LNCAP (cell line): Measurements from ENCODE around the gene GABBR2.

Experiments used
- TF ChIP-seq, protein P1 (sequence below): fragments of 450-650 bp; IDR thresholded peaks from 2 replicates; pipeline ENCODE4 v1.5.1; 2017; ENCODE audit warnings: mild to moderate bottlenecking

Gene GABBR2

DNA sequence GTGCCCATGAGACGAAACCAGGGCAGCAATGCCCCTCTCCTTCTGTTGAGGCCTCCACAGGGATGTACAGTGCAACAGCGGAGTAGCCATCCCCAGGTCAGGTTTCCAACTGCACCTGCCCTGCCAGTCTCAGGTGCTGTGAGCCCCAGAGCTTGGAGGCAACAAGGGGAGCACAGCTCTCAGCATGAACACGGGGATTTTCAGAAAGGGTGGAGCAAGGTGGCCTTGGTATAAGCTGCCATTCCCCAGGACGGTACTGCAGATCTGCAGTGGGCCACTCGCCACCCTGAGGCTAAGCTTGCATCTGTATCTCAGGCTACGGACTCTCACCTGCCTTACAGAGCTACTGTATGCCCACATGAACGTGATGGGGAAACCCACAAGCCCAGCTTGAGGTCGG lies 103.6 kb downstream of the GABBR2 start:
- TF ChIP-seq, protein P1, sequence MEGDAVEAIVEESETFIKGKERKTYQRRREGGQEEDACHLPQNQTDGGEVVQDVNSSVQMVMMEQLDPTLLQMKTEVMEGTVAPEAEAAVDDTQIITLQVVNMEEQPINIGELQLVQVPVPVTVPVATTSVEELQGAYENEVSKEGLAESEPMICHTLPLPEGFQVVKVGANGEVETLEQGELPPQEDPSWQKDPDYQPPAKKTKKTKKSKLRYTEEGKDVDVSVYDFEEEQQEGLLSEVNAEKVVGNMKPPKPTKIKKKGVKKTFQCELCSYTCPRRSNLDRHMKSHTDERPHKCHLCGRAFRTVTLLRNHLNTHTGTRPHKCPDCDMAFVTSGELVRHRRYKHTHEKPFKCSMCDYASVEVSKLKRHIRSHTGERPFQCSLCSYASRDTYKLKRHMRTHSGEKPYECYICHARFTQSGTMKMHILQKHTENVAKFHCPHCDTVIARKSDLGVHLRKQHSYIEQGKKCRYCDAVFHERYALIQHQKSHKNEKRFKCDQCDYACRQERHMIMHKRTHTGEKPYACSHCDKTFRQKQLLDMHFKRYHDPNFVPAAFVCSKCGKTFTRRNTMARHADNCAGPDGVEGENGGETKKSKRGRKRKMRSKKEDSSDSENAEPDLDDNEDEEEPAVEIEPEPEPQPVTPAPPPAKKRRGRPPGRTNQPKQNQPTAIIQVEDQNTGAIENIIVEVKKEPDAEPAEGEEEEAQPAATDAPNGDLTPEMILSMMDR = no peak

DNA sequence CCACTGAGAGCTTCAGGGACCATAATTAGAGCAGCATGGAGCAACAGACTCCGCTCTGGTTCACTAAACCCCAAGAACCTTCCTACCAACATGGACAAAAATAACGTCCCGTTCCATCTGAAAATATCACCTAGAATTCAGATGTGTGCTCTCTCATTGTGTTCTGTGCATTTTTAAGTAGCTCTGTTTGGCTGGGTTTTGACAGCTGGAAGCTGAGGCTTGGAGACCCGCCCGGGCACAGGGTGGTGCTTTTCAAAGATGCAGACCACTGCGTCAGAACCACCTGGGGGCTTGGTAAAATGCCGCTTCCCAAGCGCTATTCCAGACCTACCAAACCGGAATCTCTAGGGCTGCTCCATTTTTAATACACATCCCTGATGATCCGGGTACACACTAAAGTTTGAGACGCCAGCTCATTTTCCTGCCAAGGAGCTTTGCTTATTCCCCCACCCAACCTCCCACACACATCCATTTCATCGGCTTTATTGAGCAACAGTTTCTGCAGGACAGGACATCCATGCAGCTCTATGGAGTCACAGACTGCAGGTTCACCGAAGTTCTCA lies 104.8 kb downstream of the GABBR2 start:
- TF ChIP-seq, protein P1 = no peak

DNA sequence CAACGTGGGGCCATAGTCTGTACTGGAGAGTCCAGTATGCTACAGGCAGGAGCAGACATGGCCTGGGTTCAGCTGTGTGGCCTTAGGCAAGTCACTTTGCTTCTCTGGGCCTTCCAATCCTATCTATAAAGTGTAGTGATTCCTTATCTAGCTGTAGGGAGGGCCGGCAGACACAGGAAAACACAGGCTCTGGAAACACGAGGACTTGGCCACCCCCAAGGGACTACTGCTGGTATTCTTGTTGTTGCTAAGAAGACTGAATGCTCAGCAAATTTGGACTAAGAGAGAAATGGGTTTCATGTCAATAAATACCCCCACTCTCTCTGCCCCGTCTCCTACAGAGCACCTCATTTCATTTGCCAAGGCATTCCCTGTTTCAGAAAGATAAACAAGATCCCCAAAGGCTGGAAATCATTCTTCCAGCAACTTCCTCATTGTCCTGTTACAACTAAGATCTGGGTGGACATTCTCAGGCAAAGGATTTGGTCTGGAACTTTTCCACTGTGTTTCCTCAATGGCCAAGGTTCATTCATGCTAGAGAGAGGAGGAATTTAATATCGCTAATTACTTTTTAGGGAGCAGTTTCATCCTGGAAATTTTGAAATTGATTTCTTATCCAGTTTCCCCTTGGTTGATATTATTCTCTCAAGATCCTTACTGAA lies 105.8 kb downstream of the GABBR2 start:
- TF ChIP-seq, protein P1 = no peak

DNA sequence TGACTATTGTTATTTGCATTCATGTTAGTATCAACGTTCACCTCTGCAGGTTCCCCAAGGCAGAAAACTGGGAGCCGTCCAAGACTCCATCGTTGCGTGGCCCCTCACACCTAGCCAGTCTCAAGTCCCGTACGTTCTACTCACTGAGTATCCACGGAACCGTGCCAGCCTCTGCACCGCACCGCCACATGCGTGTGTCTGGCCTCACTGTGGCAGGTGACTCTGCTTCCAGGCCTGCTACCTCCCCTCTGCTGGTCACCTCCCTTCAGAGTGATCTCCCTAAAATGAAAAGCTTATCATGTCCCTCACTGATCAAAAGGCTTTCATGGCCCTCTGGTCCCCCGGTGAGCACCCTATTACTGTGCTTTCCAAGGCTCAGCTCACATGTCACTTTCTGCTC lies 108.1 kb downstream of the GABBR2 start:
- TF ChIP-seq, protein P1 = no peak

DNA sequence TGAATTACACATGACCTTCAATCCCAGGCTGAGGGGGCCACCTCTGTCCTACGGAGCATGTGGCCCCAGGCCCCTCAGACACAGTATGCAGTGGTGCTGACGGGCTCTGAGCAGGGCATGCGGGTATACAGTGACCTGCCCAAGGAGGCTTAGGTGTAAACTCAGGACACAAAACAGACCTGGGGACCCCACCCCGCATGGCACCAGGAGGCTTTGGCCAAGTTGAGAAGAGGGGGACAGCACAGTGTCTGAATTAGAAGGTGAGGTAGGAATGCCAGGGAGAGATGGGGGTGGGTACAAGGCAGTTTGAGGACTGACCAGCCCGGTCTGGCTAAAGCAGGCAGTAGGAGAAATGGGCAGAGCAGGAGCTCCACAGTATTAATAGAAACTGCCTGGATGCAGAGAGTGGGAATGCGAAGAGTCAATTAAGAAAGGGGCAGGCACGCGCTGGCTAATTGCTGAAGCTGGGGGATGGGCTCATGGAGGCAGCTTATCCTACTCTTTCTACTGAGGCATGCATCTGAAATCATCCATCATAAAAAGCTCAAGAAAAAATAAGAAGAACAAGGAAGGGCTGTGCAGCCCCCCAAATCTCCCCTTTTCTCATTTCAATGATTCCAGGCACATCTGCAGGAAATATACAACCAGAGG lies 109.0 kb downstream of the GABBR2 start:
- TF ChIP-seq, protein P1 = no peak

DNA sequence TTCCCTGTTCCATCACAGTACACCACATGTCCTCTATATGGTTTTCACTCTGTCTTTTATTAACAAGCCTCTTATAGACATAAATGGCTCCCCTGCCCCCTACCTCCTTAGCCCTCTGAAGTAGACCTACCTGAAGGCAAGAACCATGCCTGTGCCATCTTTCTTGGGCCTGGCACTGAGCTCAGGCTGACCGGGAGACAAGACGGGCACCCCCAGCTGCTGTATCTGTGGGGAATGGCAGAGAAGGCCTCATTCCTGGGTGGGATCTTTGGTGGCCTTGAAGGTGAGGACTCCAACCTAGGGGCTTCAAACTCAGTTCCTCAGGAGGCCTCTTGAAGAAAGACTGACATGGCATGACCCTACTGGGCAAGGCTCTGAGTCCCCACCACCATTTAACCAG lies 109.9 kb downstream of the GABBR2 start:
- TF ChIP-seq, protein P1 = no peak

DNA sequence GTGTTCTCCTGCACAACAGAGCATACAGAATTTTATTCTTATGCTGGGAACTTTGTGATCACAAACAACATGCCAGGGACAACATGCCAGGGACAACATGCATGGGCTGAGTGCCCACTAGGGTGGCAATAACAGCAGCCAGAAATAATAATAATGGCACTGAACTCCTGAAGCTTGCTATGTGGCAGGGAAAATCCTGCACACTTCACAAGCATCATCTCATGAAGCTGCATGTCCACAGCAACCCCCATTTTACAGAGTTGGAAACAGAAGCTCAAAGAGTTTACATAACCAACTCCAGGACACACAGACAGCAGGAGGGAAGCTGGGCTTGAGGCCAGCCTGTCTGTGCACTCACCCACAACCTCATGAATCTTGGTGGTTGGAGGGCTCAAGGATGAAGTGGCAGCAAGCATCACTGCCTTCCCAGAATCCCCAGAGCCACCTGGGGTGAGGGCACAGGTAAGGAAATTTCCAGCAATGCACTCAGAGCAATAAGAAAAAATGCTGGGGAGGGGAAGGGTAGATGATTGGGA lies 111.4 kb downstream of the GABBR2 start:
- TF ChIP-seq, protein P1 = no peak
